ENCODE measurements around the gene CHD1. TPM values are rescaled to one million over a fixed set of nuclear protein-coding genes. Genes with fewer than 3 reads are reported as not detected.

Gene CHD1
- total and polyA plus RNA-seq, 9 of the 15 experiments (the other 6 are each of a cell fraction or from before 2014, with no cell fraction given), result 27.3 to 133 (median 58.7) TPM

DNA sequence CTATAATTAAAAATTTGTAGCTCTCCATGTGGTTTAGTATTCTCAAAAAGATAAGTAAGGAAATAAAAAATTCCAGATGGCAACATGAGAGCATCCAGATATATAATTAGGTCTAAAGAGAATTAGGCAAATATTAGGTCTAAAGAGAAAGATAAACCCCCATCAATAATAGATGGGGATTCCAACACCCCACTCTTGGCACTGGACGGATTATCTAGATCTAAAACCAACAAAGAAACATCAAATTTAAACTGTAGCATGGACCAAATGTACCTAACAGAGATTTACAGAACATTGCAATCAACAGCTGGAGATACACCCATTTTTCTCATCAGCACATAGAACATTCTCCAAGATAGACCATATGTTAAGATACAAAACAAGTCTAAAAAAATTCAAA, 123.7 kb downstream of the CHD1 start:
- POLR2A ChIA-PET, result no interaction called here
- no peak for FAIRE-seq
- in situ Hi-C loops (cut with MboI), result no loop called here

DNA sequence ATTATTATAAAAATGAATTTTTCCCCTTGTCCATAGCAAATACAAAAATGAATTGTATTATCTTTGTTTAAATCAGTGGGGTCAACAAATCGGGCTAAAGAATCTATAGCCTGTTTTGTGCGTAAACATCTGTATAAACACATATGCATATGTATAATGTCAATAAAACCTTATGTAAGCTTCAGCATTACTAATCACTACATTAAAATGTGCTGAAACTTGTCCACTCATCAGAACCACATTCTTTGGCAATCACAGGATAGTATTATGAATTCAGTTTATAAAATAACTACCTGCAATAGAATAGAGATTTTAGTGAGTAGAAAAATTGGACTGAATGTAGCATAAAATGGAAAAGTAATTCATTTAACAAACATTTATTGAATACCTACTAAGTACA, 124.7 kb downstream of the CHD1 start:
- H3K4me1 ChIP-seq (replicated peaks in 1 of 2; ENCODE audit: control insufficient read depth in 2 of 2, insufficient read depth in 2 of 2, low read length in 2 of 2), result no peaks in the 10 kb centered on the region
- H3K27ac ChIP-seq (ENCODE audit: extremely low read depth, low read depth, low read length), result no peak overlapping the region
- no peak overlapping the region for H2AFZ ChIP-seq (ENCODE audit: low read depth, low read length)
- no peak for FAIRE-seq
- BruUV-seq (replicated peaks), result no TSS peak
- intact Hi-C loops (cut with micrococcal nuclease) (no loop called here), in situ Hi-C loops (cut with MboI) (no loop called here)
- H3K9me1 ChIP-seq (ENCODE audit: control insufficient read depth, insufficient read depth, low read length), result no peaks in the 10 kb centered on the region
- H3K36me3 ChIP-seq (ENCODE audit: control insufficient read depth, insufficient read depth, low read length), result no peaks in the 10 kb centered on the region
- 0% methylated on average over 2 of the region's 2 CpGs for WGBS (ENCODE audit: insufficient coverage, low coverage, missing lambda C conversion rate)
- CTCF ChIA-PET (ENCODE audit: low intra/inter-chr PET ratio), result no interaction called here
- H3K4me3 ChIP-seq, result no peak overlapping the region
- no peak for ATAC-seq
- H3K9ac ChIP-seq (ENCODE audit: insufficient read depth in 1 of 2, low read depth in 2 of 2, low read length in 2 of 2), result no peak overlapping the region
- H4K20me1 ChIP-seq (replicated peaks; ENCODE audit: control insufficient read depth, insufficient read depth, low read length), result no peaks in the 10 kb centered on the region
- no peaks in the 10 kb centered on the region for H3K9me3 ChIP-seq (replicated peaks; ENCODE audit: control insufficient read depth, insufficient read depth, low read depth, low read length)
- TF ChIP-seq HMG20A (CRISPR knock-in tag; conservative IDR thresholded peaks at IDR 0.05) (no peak), LARP7 (IDR thresholded peaks at IDR 0.05) (no peak), MTF1 (CRISPR knock-in tag; IDR thresholded peaks at IDR 0.05; ENCODE audit: borderline replicate concordance) (no peak), CBFA2T3 (IDR thresholded peaks at IDR 0.05) (no peak), ZNF785 (CRISPR knock-in tag; IDR thresholded peaks at IDR 0.05) (no peak), TOE1 (IDR thresholded peaks at IDR 0.05; ENCODE audit: borderline replicate concordance) (no peak), TOE1 (CRISPR knock-in tag; IDR thresholded peaks at IDR 0.05; ENCODE audit: borderline replicate concordance, low read depth) (no peak), ZNF445 (CRISPR knock-in tag; IDR thresholded peaks at IDR 0.05; ENCODE audit: low read depth) (no peak), CHD4 (IDR thresholded peaks at IDR 0.05; ENCODE audit: insufficient read depth, insufficient replicate concordance, low read depth, low read length, poor library complexity, severe bottlenecking) (no peak), ZNF133 (CRISPR knock-in tag; IDR thresholded peaks at IDR 0.05) (no peak)
- no peaks in the 10 kb centered on the region for H3K79me2 ChIP-seq (ENCODE audit: control insufficient read depth, insufficient read depth, low read length)
- POLR2A ChIA-PET, result no interaction called here
- no peak for DNase-seq (ENCODE audit: extremely low read depth in 1 of 4, low spot score in 3 of 4)
- no peak overlapping the region for H3K4me2 ChIP-seq (ENCODE audit: insufficient read depth, low read length)
- H3K27me3 ChIP-seq (ENCODE audit: control insufficient read depth in 2 of 2, insufficient read depth in 2 of 2, low read length in 2 of 2), result no peaks in the 10 kb centered on the region

More for the DNA sequence above, 123.7 kb downstream of the CHD1 start:
- BruUV-seq (replicated peaks), result no TSS peak
- intact Hi-C loops (cut with micrococcal nuclease), result no loop called here
- no peak overlapping the region for H3K27ac ChIP-seq (ENCODE audit: extremely low read depth, low read depth, low read length)
- no peak overlapping the region for H3K4me2 ChIP-seq (ENCODE audit: insufficient read depth, low read length)
- DNase-seq (ENCODE audit: extremely low read depth in 1 of 4, low spot score in 3 of 4), result no peak
- H3K27me3 ChIP-seq (ENCODE audit: control insufficient read depth in 2 of 2, insufficient read depth in 2 of 2, low read length in 2 of 2), result no peaks in the 10 kb centered on the region
- TF ChIP-seq ZNF707 (CRISPR knock-in tag; conservative IDR thresholded peaks at IDR 0.05), result peak; percentile 59; the same call in 1 of the 2 replicates
- TF ChIP-seq TAL1 (IDR thresholded peaks at IDR 0.05), result no peak
- no peak overlapping the region for H2AFZ ChIP-seq (ENCODE audit: low read depth, low read length)
- no peak for ATAC-seq
- H3K9ac ChIP-seq (ENCODE audit: insufficient read depth in 1 of 2, low read depth in 2 of 2, low read length in 2 of 2), result no peak overlapping the region
- no peaks in the 10 kb centered on the region for H3K9me1 ChIP-seq (ENCODE audit: control insufficient read depth, insufficient read depth, low read length)
- no peak overlapping the region for H3K4me3 ChIP-seq
- CTCF ChIA-PET (ENCODE audit: low intra/inter-chr PET ratio), result no interaction called here
- WGBS (ENCODE audit: insufficient coverage, low coverage, missing lambda C conversion rate), result 0% methylated on average over 1 of the region's 1 CpG
- H3K9me3 ChIP-seq (replicated peaks; ENCODE audit: control insufficient read depth, insufficient read depth, low read depth, low read length), result no peaks in the 10 kb centered on the region
- no peaks in the 10 kb centered on the region for H4K20me1 ChIP-seq (replicated peaks; ENCODE audit: control insufficient read depth, insufficient read depth, low read length)
- no peaks in the 10 kb centered on the region for H3K4me1 ChIP-seq (replicated peaks in 1 of 2; ENCODE audit: control insufficient read depth in 2 of 2, insufficient read depth in 2 of 2, low read length in 2 of 2)
- H3K79me2 ChIP-seq (ENCODE audit: control insufficient read depth, insufficient read depth, low read length), result no peaks in the 10 kb centered on the region
- H3K36me3 ChIP-seq (ENCODE audit: control insufficient read depth, insufficient read depth, low read length), result no peaks in the 10 kb centered on the region
